Endothelial cell of umbilical vein (primary cell): ENCODE measurements around the gene TBX1.

Experiments used
- EZH2 ChIP-seq: IDR thresholded peaks from 2 replicates; pipeline ENCODE4 v1.6.1; 2012; ENCODE audit warnings: borderline replicate concordance, low read depth, mild to moderate bottlenecking, moderate library complexity, low read length, inconsistent platforms; ENCODE audit not compliant: severe bottlenecking
- FOS ChIP-seq: IDR thresholded peaks from 2 replicates; pipeline ENCODE4 v1.6.1; 2011; ENCODE audit warnings: mild to moderate bottlenecking, low read length, moderate library complexity, borderline replicate concordance; ENCODE audit not compliant: insufficient read depth
- JUN ChIP-seq: IDR thresholded peaks from 2 replicates; pipeline ENCODE4 v1.6.1; 2011; ENCODE audit warnings: borderline replicate concordance, low read depth; ENCODE audit not compliant: insufficient read length, insufficient read depth
- MYC ChIP-seq: IDR thresholded peaks from one replicate; pipeline ENCODE4 v1.6.1; 2011; ENCODE audit warnings: mild to moderate bottlenecking, low read depth, low read length
- POLR2A ChIP-seq: IDR thresholded peaks from 2 replicates; pipeline ENCODE4 v1.6.1; 2012; ENCODE audit warnings: low read depth, mild to moderate bottlenecking, control low read depth, low read length
- POLR2AphosphoS5 ChIP-seq: IDR thresholded peaks from 2 replicates; pipeline ENCODE4 v1.6.1; 2012; ENCODE audit warnings: low read depth, mild to moderate bottlenecking, control low read depth, low read length, moderate library complexity; ENCODE audit not compliant: insufficient read depth
- TF ChIP-seq, protein P1 (sequence below), 2 donors: IDR thresholded peaks; 1 replicate in 1 of 2; 2 replicates in 1 of 2; pipeline ENCODE4 v1.5.1; 2011; ENCODE audit warnings: low read length in 2 of 2, mild to moderate bottlenecking in 2 of 2, moderate library complexity in 2 of 2, control low read depth in 1 of 2, inconsistent platforms in 1 of 2, low read depth in 1 of 2; ENCODE audit not compliant: insufficient read depth in 1 of 2; ENCODE audit errors: extremely low read depth in 1 of 2
- TF ChIP-seq, protein P2 (sequence below): IDR thresholded peaks from 2 replicates; pipeline ENCODE4 v1.6.1; 2011; ENCODE audit not compliant: insufficient read depth, insufficient read length

DNA sequence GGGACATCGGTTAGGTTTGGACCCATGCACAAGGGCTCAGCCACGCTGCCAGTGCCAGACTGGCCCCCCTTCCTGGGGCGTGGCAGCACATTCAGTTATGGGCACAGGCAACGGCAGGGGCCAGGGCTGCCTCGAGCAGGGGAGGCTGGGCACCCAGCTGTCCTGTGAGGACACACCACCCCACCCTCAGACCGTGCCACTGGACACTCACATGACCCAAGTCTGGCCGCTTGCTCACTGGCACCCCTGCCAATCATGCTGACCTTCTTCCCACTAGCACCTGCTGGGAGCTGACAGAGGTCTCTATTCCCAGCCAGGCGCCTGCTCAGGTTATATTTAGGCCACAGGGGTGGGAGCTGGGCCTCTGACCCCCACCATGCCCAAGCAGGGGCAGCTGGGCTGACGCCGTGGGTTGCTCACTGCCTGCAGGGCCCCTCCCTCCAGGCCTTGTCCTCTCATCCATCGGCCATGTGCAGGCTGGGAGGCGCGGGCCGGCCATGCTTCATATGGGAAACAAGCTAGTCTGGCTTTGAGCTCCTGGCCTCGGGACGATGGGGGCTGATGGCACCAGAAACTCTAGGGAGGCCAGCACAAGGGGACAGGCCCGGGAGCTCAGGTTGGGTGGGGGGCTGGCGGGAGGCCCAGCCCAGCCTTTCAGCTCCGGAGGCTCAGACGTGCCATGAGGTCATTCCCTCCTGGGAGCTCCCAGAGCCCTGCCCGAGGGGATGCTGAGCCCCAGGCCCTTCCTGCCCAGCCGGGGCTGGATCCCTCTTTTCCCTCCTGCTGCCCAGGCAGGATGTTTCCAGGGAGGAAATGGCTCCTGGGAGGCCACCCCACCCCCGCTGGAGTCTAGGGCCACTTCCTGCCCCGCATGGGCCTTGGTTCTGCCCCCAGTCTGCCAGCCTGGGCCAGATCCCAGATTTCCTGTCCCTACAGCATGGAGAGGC, 15.2 kb upstream of the TBX1 start:
- TF ChIP-seq, protein P1, sequence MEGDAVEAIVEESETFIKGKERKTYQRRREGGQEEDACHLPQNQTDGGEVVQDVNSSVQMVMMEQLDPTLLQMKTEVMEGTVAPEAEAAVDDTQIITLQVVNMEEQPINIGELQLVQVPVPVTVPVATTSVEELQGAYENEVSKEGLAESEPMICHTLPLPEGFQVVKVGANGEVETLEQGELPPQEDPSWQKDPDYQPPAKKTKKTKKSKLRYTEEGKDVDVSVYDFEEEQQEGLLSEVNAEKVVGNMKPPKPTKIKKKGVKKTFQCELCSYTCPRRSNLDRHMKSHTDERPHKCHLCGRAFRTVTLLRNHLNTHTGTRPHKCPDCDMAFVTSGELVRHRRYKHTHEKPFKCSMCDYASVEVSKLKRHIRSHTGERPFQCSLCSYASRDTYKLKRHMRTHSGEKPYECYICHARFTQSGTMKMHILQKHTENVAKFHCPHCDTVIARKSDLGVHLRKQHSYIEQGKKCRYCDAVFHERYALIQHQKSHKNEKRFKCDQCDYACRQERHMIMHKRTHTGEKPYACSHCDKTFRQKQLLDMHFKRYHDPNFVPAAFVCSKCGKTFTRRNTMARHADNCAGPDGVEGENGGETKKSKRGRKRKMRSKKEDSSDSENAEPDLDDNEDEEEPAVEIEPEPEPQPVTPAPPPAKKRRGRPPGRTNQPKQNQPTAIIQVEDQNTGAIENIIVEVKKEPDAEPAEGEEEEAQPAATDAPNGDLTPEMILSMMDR (IDR thresholded peaks at IDR 0.05; ENCODE audit: extremely low read depth in 1 of 2, insufficient read depth in 1 of 2, low read depth in 1 of 2, low read length in 2 of 2), result no peak
- TF ChIP-seq POLR2AphosphoS5 (no peak), POLR2A (no peak), JUN (no peak), EZH2 (no peak), FOS (no peak), MYC (no peak)
- TF ChIP-seq, protein P2, sequence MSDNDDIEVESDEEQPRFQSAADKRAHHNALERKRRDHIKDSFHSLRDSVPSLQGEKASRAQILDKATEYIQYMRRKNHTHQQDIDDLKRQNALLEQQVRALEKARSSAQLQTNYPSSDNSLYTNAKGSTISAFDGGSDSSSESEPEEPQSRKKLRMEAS, result no peak
